GM19025 (cell line): ENCODE measurements around the gene TNNC1.

Experiments used
- ATAC-seq: cut with Tn5 transposase; IDR thresholded peaks from one replicate; pipeline ENCODE4 v1.9.1; 2021; ENCODE audit warnings: mild to moderate bottlenecking, low read depth, moderate library complexity; ENCODE audit not compliant: unreplicated experiment

TNNC1 gene

GRCh38 chr3:52432691-52433141, 21.1 kb downstream of the TNNC1 start:
- ATAC-seq: no peak

DNA sequence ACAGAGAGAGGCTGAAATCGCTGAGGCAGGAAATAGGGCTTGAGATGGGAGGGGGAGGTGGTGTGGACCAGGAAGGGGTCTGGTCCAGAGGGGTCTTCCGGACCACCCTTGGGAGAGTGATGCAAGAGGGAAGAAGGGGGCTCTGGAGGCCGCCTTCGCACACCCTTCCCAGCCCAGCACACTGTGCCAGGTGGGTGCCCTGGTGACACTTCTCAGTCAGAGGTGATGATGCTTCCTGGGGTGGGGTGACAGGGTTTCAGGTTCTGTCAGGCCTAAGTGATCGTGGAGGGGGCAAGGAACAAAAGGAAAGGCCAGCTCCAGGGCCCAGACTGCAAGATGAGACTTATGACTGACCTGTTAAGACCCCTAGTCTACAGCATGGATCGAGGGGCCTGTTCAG, 21.6 kb downstream of the TNNC1 start:
- ATAC-seq: no peak

- no peak for ATAC-seq
Observed at GRCh38 chr3:52431459-52432223, 22.2 kb downstream of the TNNC1 start.

DNA sequence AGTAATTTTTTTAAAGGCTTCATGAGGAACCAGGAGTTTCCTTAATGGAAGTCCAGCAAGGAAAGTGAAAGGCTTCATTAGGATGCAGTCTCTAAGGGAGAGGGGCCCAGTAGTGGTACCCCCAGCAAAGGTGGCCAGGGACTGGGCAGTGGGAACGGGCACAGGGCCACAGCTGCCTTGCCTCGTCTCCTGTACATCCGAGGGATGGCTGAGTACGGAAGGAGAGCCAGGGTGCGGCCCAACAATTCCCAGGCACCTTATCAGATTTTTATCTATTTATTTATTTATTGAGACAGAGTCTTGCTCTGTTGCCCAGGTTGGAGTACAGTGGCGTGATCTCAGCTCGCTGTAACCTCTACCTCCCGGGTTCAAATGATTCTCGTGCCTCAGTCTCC, 23.4 kb downstream of the TNNC1 start:
- no peak for ATAC-seq

GRCh38 chr3:52429779-52430415, 23.9 kb downstream of the TNNC1 start:
- ATAC-seq: no peak

DNA sequence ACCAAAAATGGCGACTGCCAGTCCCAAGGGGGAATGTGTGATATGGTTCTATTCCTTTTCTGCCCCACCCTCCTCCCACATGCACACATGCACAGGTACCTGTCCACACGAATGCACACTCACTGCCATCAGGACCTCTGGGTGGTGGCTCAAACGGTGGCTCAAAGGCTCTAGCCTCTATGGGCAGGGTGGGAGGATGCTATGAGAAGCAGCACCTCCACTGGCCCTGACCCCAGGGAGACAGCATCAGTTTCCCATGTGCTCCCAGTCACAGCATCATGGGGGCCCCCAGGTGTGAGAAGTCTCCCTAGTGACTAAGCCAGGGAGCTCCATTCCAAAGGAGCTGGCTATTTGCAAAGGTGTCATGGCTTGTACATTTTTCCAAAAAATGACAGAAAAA, 24.8 kb downstream of the TNNC1 start:
- no peak for ATAC-seq

GRCh38 chr3:52428151-52429005, 25.5 kb downstream of the TNNC1 start:
- no peak for ATAC-seq

DNA sequence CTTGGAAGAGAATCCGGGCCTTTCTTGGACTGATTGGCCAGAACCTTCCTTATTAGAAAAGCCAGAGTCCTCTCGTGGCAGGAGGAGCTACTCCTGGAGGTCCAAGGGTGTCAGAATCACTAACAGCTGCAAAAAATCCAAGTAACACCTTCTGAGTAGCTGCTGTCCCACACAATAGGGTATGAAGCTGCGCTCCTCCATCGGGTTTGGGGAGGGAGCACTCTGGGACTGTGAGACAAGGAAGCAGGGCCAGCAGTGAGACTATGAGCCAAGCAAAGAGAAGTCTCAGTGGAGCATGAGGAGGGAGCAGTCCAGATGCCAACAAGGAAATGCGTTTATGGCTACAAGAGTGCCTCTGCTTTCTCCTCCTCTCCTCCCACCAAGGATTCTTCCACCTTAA, 30.7 kb downstream of the TNNC1 start:
- ATAC-seq: no peak

DNA sequence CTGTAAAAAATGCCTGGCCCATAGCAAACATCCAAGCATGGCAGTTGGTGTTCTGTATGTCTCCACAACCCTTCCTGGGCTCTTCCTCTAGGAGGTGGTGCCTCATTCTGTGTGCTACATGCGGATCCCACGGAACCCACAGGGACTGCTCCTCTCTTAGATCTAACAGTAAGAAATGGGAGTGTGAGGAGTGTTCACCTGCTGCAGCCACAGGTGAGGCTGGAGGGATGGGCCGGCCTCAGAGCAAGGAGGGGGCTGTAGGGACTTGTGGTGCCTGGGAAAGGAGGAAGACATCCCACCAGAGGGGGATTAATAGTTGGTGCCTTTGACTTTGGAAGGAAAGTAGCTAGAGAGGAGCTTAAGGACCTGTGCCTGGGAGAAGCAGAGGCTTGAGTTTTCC, 31.2 kb downstream of the TNNC1 start:
- ATAC-seq: no peak

- no peak for ATAC-seq
Observed at GRCh38 chr3:52420388-52420787, 33.5 kb downstream of the TNNC1 start.

GRCh38 chr3:52415800-52416199, 38.0 kb downstream of the TNNC1 start:
- no peak for ATAC-seq

DNA sequence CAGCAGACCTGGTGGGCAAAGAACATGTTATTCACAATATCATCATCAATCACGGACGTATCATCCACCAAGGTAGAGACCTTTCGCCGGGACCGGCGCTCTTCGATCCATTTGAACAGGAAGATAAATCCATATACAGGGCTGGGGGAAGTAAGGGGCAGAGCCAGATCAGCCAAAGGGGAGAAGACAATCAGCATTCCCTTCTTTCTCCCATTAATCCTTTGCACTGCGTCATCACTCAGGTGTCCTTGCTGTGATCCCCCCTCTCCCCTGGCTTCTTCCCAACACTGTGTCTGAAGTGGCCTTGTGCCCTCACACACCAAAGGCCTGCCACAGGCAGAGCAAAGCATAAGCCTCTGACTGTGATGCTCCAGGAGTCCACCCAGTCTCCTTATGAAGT, 45.4 kb downstream of the TNNC1 start:
- ATAC-seq: no peak

- no peak for ATAC-seq
Observed at GRCh38 chr3:52407779-52408178, 46.1 kb downstream of the TNNC1 start.

- no peak for ATAC-seq
Observed at GRCh38 chr3:52406791-52407510, 46.9 kb downstream of the TNNC1 start.

DNA sequence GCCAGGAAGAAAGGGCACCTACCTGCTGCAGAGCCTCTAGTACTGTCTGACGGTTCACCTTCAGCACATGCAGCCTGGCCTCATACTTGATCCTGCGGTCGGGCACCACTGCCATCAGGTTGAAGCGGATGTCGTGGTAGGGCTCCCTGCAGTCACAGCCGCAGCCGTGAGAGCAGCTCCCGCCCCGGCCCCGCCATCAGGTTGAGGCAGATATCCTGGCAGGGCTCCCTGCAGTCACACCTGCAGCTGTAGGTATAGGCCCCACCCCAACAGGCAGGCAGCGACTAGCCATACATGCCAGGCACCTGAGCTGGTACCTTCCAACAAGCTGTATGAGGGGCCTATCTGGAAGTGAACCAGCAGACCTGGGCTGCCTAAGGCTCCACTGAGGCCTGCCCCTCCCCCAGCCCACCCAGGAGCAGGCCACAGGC, 47.6 kb downstream of the TNNC1 start:
- ATAC-seq: no peak

GRCh38 chr3:52405601-52406110, 48.2 kb downstream of the TNNC1 start:
- no peak for ATAC-seq

- no peak for ATAC-seq
Observed at GRCh38 chr3:52405066-52405465, 48.8 kb downstream of the TNNC1 start.

GRCh38 chr3:52404391-52404790, 49.5 kb downstream of the TNNC1 start:
- no peak for ATAC-seq

DNA sequence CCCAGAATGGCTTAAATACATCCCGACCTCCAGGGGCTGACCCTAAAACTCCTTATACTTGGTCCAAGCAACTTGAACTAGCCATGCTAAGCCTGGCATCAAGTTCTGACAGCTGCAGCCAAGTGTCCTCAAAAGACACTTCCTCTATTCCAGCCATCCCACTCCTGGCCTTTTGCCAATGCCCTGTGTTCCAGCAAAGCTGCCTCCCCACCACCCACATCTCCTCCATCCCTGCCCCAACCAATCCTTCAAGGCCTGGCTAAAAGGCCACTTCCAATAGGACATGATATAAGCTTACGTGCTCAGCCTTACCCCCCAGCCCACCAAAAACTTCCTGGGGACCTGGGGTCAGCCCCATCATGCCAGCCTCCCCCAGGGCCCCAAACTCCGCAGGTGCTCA, 49.9 kb downstream of the TNNC1 start:
- ATAC-seq: no peak

- ATAC-seq: no peak
Observed at GRCh38 chr3:52403271-52403841, 50.5 kb downstream of the TNNC1 start.
